Ishikawa (cell line): Measurements from ENCODE around the gene PLAA.

Experiments used
- CEBPB ChIP-seq: IDR thresholded peaks from 2 replicates; pipeline ENCODE4 v1.6.1; 2012
- CREB1 ChIP-seq: IDR thresholded peaks from 2 replicates; pipeline ENCODE4 v1.6.1; 2012; ENCODE audit warnings: low read depth
- EGR1 ChIP-seq: IDR thresholded peaks from 2 replicates; pipeline ENCODE4 v1.6.1; 2012
- EP300 ChIP-seq: IDR thresholded peaks from 2 replicates; pipeline ENCODE4 v1.6.1; 2012; ENCODE audit warnings: borderline replicate concordance
- FOXM1 ChIP-seq: IDR thresholded peaks from 2 replicates; pipeline ENCODE4 v1.6.1; 2012; ENCODE audit warnings: low read depth, borderline replicate concordance
- MAX ChIP-seq: IDR thresholded peaks from 2 replicates; pipeline ENCODE4 v1.6.1; 2012
- NFIC ChIP-seq: IDR thresholded peaks from 2 replicates; pipeline ENCODE4 v1.6.1; 2012
- RAD21 ChIP-seq: IDR thresholded peaks from 2 replicates; pipeline ENCODE4 v1.6.1; 2012; ENCODE audit warnings: low read depth
- REST ChIP-seq: IDR thresholded peaks from 2 replicates; pipeline ENCODE4 v1.6.1; 2012; ENCODE audit warnings: low read depth, mild to moderate bottlenecking
- TAF1 ChIP-seq: IDR thresholded peaks from 2 replicates; pipeline ENCODE4 v1.6.1; 2012; ENCODE audit warnings: low read depth, mild to moderate bottlenecking
- TCF12 ChIP-seq: IDR thresholded peaks from 2 replicates; pipeline ENCODE4 v1.6.1; 2012; ENCODE audit warnings: low read depth
- TEAD4 ChIP-seq: IDR thresholded peaks from 2 replicates; pipeline ENCODE4 v1.6.1; 2012
- YY1 ChIP-seq: IDR thresholded peaks from 2 replicates; pipeline ENCODE4 v1.6.1; 2012; ENCODE audit warnings: low read depth
- ZBTB7A ChIP-seq: IDR thresholded peaks from 2 replicates; pipeline ENCODE4 v1.6.1; 2012; ENCODE audit warnings: low read depth
- TF ChIP-seq, protein P1 (sequence below): IDR thresholded peaks from 2 replicates; pipeline ENCODE4 v1.6.1; 2012

PLAA gene

GRCh38 chr9:26935847-26936246 is 11.2 kb downstream of the PLAA start:
- TF ChIP-seq REST (no peak), CEBPB (no peak), NFIC (no peak), TAF1 (no peak), ZBTB7A (no peak), EGR1 (no peak), TCF12 (no peak), CREB1 (no peak), MAX (no peak), TEAD4 (no peak), YY1 (no peak), EP300 (no peak), RAD21 (no peak), FOXM1 (no peak)
- TF ChIP-seq, protein P1, sequence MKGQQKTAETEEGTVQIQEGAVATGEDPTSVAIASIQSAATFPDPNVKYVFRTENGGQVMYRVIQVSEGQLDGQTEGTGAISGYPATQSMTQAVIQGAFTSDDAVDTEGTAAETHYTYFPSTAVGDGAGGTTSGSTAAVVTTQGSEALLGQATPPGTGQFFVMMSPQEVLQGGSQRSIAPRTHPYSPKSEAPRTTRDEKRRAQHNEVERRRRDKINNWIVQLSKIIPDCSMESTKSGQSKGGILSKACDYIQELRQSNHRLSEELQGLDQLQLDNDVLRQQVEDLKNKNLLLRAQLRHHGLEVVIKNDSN: no peak

DNA sequence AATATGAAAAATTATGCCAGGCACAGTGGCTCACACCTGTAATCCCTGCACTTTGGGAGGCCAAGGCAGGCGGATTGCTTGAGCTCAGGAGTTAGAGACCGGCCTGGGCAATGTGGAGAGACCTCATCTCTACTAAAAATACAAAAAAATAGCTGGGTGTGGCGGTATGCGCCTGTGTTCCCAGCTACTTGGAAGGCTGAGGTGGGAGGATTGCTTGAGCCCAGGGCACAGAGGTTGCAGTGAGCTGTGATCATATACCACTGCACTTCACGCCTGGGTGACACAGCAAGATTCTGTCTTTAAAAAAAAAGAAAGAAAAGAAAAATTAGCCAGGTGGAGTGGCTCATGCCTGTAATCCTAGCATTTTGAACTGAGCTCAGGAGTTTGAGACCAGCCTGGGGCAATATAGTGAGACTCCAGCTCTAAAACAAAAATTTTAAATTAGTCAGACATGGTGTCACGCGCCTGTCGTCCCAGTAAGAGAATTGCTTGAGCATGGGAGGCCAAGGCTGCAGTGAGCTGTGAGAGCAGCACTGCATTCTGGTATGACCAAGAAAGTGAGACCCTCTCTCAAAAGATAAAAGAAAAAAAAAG is 18.0 kb downstream of the PLAA start:
- no peak for TF ChIP-seq CEBPB
- no peak for TF ChIP-seq MAX
- TF ChIP-seq, protein P1: no peak
- no peak for TF ChIP-seq REST

- TF ChIP-seq TEAD4 (no peak), MAX (no peak), YY1 (no peak), ZBTB7A (no peak), REST (no peak), EP300 (no peak), FOXM1 (no peak), CEBPB (no peak)
Observed at GRCh38 chr9:26925609-26926008, 21.4 kb downstream of the PLAA start.

DNA sequence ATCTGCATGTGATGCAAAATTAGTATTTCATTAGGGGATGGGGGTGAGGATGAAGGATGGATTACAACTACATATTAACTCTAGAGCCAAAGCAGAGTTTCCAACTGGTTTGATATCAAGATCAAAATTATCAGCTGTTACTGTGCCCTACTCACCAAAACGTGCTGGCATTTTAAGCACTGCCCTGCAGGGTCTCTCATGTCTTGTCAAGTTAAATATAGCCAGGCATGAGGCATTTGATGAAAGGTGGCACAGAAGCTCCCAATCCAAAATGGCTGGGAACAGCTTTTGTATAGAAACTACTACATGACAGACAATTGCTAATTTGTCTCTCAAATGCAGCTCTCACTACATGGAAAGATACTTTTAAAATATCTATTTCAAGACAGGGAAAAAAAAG is 27.3 kb downstream of the PLAA start:
- TF ChIP-seq REST: no peak
- TF ChIP-seq FOXM1: no peak
- TF ChIP-seq MAX: no peak
- TF ChIP-seq ZBTB7A: no peak
- no peak for TF ChIP-seq TEAD4
- no peak for TF ChIP-seq EGR1
- no peak for TF ChIP-seq RAD21
- no peak for TF ChIP-seq CREB1
- TF ChIP-seq NFIC: no peak
- no peak for TF ChIP-seq YY1
- TF ChIP-seq EP300: no peak
- no peak for TF ChIP-seq TAF1
- TF ChIP-seq, protein P1: no peak
- TF ChIP-seq TCF12: no peak
- TF ChIP-seq CEBPB: no peak
